ENCODE data around the gene SPO11. TPM values are rescaled to one million over a fixed set of nuclear protein-coding genes. Genes with fewer than 3 reads are reported as not detected.

The SPO11 gene
- total and polyA plus RNA-seq, 10 of the 15 experiments (the other 5 are each of a cell fraction or from before 2014, with no cell fraction given), result not detected

- TF ChIP-seq, protein P1, sequence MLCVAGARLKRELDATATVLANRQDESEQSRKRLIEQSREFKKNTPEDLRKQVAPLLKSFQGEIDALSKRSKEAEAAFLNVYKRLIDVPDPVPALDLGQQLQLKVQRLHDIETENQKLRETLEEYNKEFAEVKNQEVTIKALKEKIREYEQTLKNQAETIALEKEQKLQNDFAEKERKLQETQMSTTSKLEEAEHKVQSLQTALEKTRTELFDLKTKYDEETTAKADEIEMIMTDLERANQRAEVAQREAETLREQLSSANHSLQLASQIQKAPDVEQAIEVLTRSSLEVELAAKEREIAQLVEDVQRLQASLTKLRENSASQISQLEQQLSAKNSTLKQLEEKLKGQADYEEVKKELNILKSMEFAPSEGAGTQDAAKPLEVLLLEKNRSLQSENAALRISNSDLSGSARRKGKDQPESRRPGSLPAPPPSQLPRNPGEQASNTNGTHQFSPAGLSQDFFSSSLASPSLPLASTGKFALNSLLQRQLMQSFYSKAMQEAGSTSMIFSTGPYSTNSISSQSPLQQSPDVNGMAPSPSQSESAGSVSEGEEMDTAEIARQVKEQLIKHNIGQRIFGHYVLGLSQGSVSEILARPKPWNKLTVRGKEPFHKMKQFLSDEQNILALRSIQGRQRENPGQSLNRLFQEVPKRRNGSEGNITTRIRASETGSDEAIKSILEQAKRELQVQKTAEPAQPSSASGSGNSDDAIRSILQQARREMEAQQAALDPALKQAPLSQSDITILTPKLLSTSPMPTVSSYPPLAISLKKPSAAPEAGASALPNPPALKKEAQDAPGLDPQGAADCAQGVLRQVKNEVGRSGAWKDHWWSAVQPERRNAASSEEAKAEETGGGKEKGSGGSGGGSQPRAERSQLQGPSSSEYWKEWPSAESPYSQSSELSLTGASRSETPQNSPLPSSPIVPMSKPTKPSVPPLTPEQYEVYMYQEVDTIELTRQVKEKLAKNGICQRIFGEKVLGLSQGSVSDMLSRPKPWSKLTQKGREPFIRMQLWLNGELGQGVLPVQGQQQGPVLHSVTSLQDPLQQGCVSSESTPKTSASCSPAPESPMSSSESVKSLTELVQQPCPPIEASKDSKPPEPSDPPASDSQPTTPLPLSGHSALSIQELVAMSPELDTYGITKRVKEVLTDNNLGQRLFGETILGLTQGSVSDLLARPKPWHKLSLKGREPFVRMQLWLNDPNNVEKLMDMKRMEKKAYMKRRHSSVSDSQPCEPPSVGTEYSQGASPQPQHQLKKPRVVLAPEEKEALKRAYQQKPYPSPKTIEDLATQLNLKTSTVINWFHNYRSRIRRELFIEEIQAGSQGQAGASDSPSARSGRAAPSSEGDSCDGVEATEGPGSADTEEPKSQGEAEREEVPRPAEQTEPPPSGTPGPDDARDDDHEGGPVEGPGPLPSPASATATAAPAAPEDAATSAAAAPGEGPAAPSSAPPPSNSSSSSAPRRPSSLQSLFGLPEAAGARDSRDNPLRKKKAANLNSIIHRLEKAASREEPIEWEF (IDR thresholded peaks at IDR 0.05; ENCODE audit: insufficient replicate concordance, low read depth, low read length), result no peak
- TF ChIP-seq SMAD1 (IDR thresholded peaks at IDR 0.05; ENCODE audit: low read depth, partially characterized antibody) (no peak), RCOR1 (conservative IDR thresholded peaks at IDR 0.05; ENCODE audit: low read depth, low read length) (no peak)
- TF ChIP-seq, protein P2, sequence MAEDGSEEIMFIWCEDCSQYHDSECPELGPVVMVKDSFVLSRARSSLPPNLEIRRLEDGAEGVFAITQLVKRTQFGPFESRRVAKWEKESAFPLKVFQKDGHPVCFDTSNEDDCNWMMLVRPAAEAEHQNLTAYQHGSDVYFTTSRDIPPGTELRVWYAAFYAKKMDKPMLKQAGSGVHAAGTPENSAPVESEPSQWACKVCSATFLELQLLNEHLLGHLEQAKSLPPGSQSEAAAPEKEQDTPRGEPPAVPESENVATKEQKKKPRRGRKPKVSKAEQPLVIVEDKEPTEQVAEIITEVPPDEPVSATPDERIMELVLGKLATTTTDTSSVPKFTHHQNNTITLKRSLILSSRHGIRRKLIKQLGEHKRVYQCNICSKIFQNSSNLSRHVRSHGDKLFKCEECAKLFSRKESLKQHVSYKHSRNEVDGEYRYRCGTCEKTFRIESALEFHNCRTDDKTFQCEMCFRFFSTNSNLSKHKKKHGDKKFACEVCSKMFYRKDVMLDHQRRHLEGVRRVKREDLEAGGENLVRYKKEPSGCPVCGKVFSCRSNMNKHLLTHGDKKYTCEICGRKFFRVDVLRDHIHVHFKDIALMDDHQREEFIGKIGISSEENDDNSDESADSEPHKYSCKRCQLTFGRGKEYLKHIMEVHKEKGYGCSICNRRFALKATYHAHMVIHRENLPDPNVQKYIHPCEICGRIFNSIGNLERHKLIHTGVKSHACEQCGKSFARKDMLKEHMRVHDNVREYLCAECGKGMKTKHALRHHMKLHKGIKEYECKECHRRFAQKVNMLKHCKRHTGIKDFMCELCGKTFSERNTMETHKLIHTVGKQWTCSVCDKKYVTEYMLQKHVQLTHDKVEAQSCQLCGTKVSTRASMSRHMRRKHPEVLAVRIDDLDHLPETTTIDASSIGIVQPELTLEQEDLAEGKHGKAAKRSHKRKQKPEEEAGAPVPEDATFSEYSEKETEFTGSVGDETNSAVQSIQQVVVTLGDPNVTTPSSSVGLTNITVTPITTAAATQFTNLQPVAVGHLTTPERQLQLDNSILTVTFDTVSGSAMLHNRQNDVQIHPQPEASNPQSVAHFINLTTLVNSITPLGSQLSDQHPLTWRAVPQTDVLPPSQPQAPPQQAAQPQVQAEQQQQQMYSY (CRISPR knock-in tag; IDR thresholded peaks at IDR 0.05), result no peak
Measured at GRCh38 chr20:57386762-57387161, 57.2 kb downstream of the SPO11 start (continued).

Measured in GM12878 (cell line).